CD4-positive, alpha-beta T cell (primary cell): ENCODE data around the gene E2F2. TPM values are rescaled to one million over a fixed set of nuclear protein-coding genes. Genes with fewer than 3 reads are reported as not detected.
A peak's percentile ranks its signal among the peaks of the same experiment; 100 is the strongest.

Source experiments
- ATAC-seq: fragments of 200-7000 bp; cut with Tn5 transposase; one replicate; pipeline ENCODE4 v1.10.0; 2022; ENCODE audit warnings: mild to moderate bottlenecking; ENCODE audit not compliant: poor library complexity
- CTCF ChIA-PET: fragments of 350-600 bp; sonication (Branson Sonifier 250); formaldehyde crosslinking; loops from one replicate; lab custom pipeline; 2021; ENCODE audit warnings: antibody characterized with exemption, inconsistent platforms; lab: Charles Lee
- POLR2A ChIA-PET: fragments of 350-600 bp; sonication (Branson Sonifier 250); formaldehyde crosslinking; loops from one replicate; lab custom pipeline; 2021; ENCODE audit warnings: antibody characterized with exemption, inconsistent platforms; lab: Charles Lee
- DNase-seq, 14 experiments: peaks; one replicate each; pipeline ENCODE4 v3.0.0-alpha.2; 2013 to 2020; ENCODE audit warnings: mixed read lengths in 2 of 14
- H3K27ac ChIP-seq, 2 donors: one replicate each; pipeline versions ENCODE4 v1.5.1 to v1.7.0; 2013; ENCODE audit warnings: low read length in 2 of 2, low read depth in 1 of 2, mild to moderate bottlenecking in 1 of 2
- H3K27me3 ChIP-seq, 2 experiments: 1 replicate in 1 of 2; 2 replicates in 1 of 2; pipeline versions ENCODE4 v1.6.1 to v1.7.0; 2013; ENCODE audit warnings: low read length in 2 of 2, control low read depth in 1 of 2, mild to moderate bottlenecking in 1 of 2, moderate library complexity in 1 of 2; ENCODE audit not compliant: insufficient read depth in 2 of 2, control insufficient read depth in 1 of 2
- H3K36me3 ChIP-seq: one replicate; pipeline ENCODE4 v1.6.1; 2013; ENCODE audit warnings: low read length, control low read depth; ENCODE audit not compliant: insufficient read depth
- H3K4me1 ChIP-seq: one replicate; pipeline ENCODE4 v1.6.1; 2013; ENCODE audit warnings: low read length, control low read depth; ENCODE audit not compliant: insufficient read depth
- H3K4me3 ChIP-seq: one replicate; pipeline ENCODE4 v1.5.1; 2013; ENCODE audit warnings: mild to moderate bottlenecking, low read length, moderate library complexity
- H3K9me3 ChIP-seq, 2 experiments: 1 replicate in 1 of 2; 2 replicates in 1 of 2; pipeline versions ENCODE4 v1.6.1 to v1.7.0; 2013; ENCODE audit warnings: low read length in 2 of 2, mild to moderate bottlenecking in 2 of 2, control low read depth in 1 of 2, moderate library complexity in 1 of 2; ENCODE audit not compliant: control insufficient read depth in 1 of 2, insufficient read depth in 1 of 2
- H3K27ac Mint-ChIP-seq: one replicate; pipeline ENCODE4 v1.8.0; 2020; ENCODE audit warnings: mixed read lengths
- H3K27me3 Mint-ChIP-seq: one replicate; pipeline ENCODE4 v1.8.0; 2021; ENCODE audit warnings: mixed read lengths
- H3K36me3 Mint-ChIP-seq: one replicate; pipeline ENCODE4 v1.8.0; 2021; ENCODE audit warnings: low read depth, mixed read lengths
- H3K4me1 Mint-ChIP-seq: one replicate; pipeline ENCODE4 v1.8.0; 2021; ENCODE audit warnings: low read depth, mixed read lengths
- H3K4me3 Mint-ChIP-seq: one replicate; pipeline ENCODE4 v1.8.0; 2020; ENCODE audit warnings: mild to moderate bottlenecking, mixed read lengths
- H3K9me3 Mint-ChIP-seq: one replicate; pipeline ENCODE4 v1.8.0; 2020; ENCODE audit warnings: mixed read lengths
- intact Hi-C, 2 experiments: fragments of 100-400 bp; cut with DNase I in 1 of 2; cut with micrococcal nuclease in 1 of 2; formaldehyde crosslinking; loops; one replicate each; pipeline versions ENCODE4 v1.15.1 to v1.9.0; 2023 to 2025; cut with DNase I, micrococcal nuclease
- total RNA-seq, 174 experiments: library from RNA in 2 of 174; stranded (reverse) in 2 of 174; gene quantifications; one replicate each; pipeline ENCODE4 v1.2.3 and lab custom pipeline; 2021 to 2026
- TF ChIP-seq, protein P1 (sequence below): fragments of 200-600 bp; IDR thresholded peaks from one replicate; pipeline ENCODE4 v1.8.0; 2022; ENCODE audit warnings: antibody characterized with exemption, mild to moderate bottlenecking

E2F2 gene
- total RNA-seq, 2 experiments from 2014 or later = 0.50 to 0.69 TPM

DNA sequence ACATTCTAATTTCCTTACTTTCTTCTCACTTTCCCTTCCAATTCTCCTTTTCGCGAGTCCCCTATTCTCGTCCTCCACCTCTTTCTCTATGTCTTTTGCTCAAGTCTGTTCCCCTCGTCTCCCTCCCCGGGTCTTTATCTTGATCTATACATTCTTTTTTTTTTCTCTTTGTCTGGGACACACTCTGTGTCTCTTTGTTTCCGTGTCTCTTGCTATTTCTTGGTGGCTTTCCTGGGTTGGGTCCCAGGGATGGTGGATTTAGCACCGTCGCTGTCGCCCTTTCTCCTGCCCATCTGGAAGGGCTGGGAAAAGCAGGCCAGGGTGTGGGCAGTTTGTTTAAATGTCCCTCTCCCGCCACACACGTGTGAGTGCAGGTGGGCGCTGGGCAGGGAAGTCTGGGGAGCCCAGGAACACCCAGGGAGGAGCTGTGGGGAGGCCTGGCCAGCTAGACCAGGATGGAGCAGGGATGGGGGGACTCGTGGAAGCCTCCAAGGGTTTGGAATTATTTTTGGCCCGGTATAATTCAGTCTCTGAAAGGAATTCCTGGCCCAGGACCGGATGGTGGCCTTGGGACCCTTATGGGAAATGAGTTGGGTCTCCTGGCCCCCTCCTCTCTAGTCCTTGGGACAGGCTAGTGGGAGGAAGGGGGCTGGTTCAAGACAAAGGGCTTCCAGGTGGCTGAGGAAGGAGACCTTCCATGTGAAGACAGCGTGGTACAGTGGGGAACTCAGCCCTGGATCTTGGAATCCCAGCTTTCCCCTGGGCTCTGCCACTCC is 37.8 kb upstream of the E2F2 start:
- Histone ChIP-seq H3K27ac (no peak overlapping the region), H3K4me3 (peak overlapping the region; percentile 51), H3K9me3 (no peaks in the 10 kb centered on the region), H3K4me1 (peaks cover 18% of the 10 kb centered on the region), H3K27me3 (peaks cover 2 to 8% of the 10 kb centered on the region in 2 experiments), H3K36me3 (no peaks in the 10 kb centered on the region)
- peak overlapping the region; percentile 90 for H3K4me3 Mint-ChIP-seq
- ATAC-seq (no peak), DNase-seq (no peak)
- ChIA-PET CTCF (interaction anchor here (0.7 to 2.0 kb wide), 6 partner anchors 8 to 72 kb away, joined by 3 to 4 read pairs (median 4); no protein-coding TSS in a partner anchor), POLR2A (interaction anchor here (0.8 to 3.6 kb wide), 8 partner anchors 9 to 51 kb away, joined by 3 to 16 read pairs (median 6); partner anchors contain the start of gene ID3)
- no peaks in the 10 kb centered on the region for H3K9me3 Mint-ChIP-seq
- TF ChIP-seq, protein P1, sequence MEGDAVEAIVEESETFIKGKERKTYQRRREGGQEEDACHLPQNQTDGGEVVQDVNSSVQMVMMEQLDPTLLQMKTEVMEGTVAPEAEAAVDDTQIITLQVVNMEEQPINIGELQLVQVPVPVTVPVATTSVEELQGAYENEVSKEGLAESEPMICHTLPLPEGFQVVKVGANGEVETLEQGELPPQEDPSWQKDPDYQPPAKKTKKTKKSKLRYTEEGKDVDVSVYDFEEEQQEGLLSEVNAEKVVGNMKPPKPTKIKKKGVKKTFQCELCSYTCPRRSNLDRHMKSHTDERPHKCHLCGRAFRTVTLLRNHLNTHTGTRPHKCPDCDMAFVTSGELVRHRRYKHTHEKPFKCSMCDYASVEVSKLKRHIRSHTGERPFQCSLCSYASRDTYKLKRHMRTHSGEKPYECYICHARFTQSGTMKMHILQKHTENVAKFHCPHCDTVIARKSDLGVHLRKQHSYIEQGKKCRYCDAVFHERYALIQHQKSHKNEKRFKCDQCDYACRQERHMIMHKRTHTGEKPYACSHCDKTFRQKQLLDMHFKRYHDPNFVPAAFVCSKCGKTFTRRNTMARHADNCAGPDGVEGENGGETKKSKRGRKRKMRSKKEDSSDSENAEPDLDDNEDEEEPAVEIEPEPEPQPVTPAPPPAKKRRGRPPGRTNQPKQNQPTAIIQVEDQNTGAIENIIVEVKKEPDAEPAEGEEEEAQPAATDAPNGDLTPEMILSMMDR = no peak
- peaks cover 11% of the 10 kb centered on the region for H3K27me3 Mint-ChIP-seq
- peak overlapping the region; percentile 5 for H3K27ac Mint-ChIP-seq
- H3K4me1 Mint-ChIP-seq = peaks cover 19% of the 10 kb centered on the region
- intact Hi-C loops = no loop called here
- no peaks in the 10 kb centered on the region for H3K36me3 Mint-ChIP-seq

DNA sequence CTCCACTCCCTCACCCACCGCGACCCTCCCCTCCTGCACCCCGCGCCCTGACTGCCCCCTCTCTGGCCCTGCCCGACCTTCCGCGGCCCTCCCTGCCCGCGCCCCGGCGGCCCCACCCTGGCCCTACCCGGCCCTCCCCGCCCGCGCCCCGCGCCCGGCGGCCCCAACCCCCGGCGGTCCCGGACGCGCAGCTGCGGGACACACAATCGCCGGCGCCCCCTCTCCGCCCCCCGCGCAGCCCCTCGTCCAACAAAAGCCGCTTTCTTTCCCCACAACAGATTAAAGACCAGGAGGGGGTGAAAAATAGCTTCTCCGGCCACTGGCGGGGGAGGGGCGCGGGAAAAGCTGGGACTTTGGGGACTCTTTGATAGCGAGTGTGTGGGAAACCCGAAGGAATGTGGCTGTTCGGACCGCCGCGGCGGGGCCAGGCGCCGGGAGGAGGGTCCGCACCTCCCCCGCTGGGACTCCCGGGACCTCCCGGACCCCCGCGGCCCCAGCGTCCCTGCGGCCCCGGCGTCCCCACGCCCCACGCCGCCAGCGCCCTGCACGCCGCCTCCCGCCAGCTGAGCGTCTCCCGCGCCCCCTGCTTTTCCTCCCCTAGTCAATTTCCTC is 37.1 kb upstream of the E2F2 start:
- H3K9me3 ChIP-seq = no peaks in the 10 kb centered on the region
- Mint-ChIP-seq H3K27ac (peak overlapping the region; percentile 5), H3K9me3 (no peaks in the 10 kb centered on the region), H3K27me3 (peaks cover 11% of the 10 kb centered on the region), H3K4me1 (peaks cover 26% of the 10 kb centered on the region), H3K36me3 (no peaks in the 10 kb centered on the region), H3K4me3 (peak overlapping the region; percentile 90)
- intact Hi-C loops = no loop called here
- H3K4me3 ChIP-seq = peak overlapping the region; percentile 51
- no peaks in the 10 kb centered on the region for H3K36me3 ChIP-seq
- ChIA-PET CTCF (interaction anchor here (0.7 to 2.0 kb wide), 4 partner anchors 9 to 71 kb away, joined by 3 to 4 read pairs (median 4); no protein-coding TSS in a partner anchor), POLR2A (interaction anchor here (1.0 to 3.6 kb wide), 7 partner anchors 9 to 52 kb away, joined by 3 to 16 read pairs (median 7); partner anchors contain the start of gene ID3)
- peaks cover 19% of the 10 kb centered on the region for H3K4me1 ChIP-seq
- H3K27ac ChIP-seq = no peak overlapping the region
- TF ChIP-seq, protein P1 = no peak
- DNase-seq (no peak), ATAC-seq (no peak)
- peaks cover 2 to 8% of the 10 kb centered on the region in 2 experiments for H3K27me3 ChIP-seq

DNA sequence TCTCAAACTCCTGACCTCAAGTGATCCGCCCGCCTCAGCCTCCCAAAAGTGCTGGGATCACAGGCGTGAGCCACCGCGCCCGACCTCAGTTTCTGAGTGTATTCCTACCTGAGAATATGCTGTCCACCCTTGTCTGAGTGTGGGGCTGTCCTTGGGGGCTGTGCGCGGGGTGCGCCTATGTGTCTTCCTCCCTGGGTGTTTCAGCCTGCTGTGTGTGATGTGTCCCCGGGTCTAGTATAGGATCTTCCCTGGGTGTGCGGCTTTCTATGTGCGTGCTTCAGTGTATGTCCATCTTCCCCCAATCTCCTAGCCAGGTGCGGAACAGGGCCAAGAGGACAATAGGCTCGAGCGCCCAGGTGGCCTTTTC is 36.6 kb upstream of the E2F2 start:
- Histone ChIP-seq H3K9me3 (no peaks in the 10 kb centered on the region), H3K4me1 (peaks cover 22% of the 10 kb centered on the region), H3K36me3 (no peaks in the 10 kb centered on the region), H3K27ac (no peak overlapping the region), H3K27me3 (peaks cover 2 to 8% of the 10 kb centered on the region in 2 experiments), H3K4me3 (peak overlapping the region; percentile 25)
- peak overlapping the region; percentile 82 for H3K4me3 Mint-ChIP-seq
- intact Hi-C loops = no loop called here
- H3K36me3 Mint-ChIP-seq = no peaks in the 10 kb centered on the region
- H3K9me3 Mint-ChIP-seq = no peaks in the 10 kb centered on the region
- TF ChIP-seq, protein P1 = no peak
- peaks cover 11% of the 10 kb centered on the region for H3K27me3 Mint-ChIP-seq
- CTCF ChIA-PET = interaction anchor here (1.5 to 2.0 kb wide), 3 partner anchors 9 to 71 kb away, joined by 4 read pairs; no protein-coding TSS in a partner anchor
- DNase-seq (no peak), ATAC-seq (no peak)
- H3K4me1 Mint-ChIP-seq = peaks cover 31% of the 10 kb centered on the region
- H3K27ac Mint-ChIP-seq = no peak overlapping the region
- POLR2A ChIA-PET = interaction anchor here (1.0 to 3.6 kb wide), 5 partner anchors 9 to 52 kb away, joined by 4 to 16 read pairs (median 9); partner anchors contain the start of gene ID3
